Gastroesophageal sphincter (tissue), 3 donors: ENCODE measurements around the gene MRPL17.

Experiments used
- EP300 ChIP-seq: sonication (generic); formaldehyde crosslinking; IDR thresholded peaks from one replicate; pipeline ENCODE4 v1.6.1; 2017; ENCODE audit warnings: antibody characterized with exemption, mild to moderate bottlenecking
- POLR2A ChIP-seq, 2 donors: fragments of 450-650 bp; IDR thresholded peaks; one replicate each; pipeline ENCODE4 v1.6.1; 2017; ENCODE audit warnings: antibody characterized with exemption in 2 of 2, mild to moderate bottlenecking in 2 of 2, moderate library complexity in 1 of 2
- POLR2AphosphoS5 ChIP-seq: sonication (generic); formaldehyde crosslinking; IDR thresholded peaks from one replicate; pipeline ENCODE4 v1.6.1; 2017; ENCODE audit warnings: antibody characterized with exemption
- TF ChIP-seq, protein P1 (sequence below), 4 experiments: fragments of 200-600 bp in 2 of 4; fragments of 450-650 bp in 2 of 4; sonication (generic) in 1 of 4; IDR thresholded peaks; one replicate each; pipeline ENCODE4 v1.5.1; 2017 to 2019; ENCODE audit warnings: antibody characterized with exemption in 4 of 4, mild to moderate bottlenecking in 2 of 4, moderate library complexity in 2 of 4

DNA sequence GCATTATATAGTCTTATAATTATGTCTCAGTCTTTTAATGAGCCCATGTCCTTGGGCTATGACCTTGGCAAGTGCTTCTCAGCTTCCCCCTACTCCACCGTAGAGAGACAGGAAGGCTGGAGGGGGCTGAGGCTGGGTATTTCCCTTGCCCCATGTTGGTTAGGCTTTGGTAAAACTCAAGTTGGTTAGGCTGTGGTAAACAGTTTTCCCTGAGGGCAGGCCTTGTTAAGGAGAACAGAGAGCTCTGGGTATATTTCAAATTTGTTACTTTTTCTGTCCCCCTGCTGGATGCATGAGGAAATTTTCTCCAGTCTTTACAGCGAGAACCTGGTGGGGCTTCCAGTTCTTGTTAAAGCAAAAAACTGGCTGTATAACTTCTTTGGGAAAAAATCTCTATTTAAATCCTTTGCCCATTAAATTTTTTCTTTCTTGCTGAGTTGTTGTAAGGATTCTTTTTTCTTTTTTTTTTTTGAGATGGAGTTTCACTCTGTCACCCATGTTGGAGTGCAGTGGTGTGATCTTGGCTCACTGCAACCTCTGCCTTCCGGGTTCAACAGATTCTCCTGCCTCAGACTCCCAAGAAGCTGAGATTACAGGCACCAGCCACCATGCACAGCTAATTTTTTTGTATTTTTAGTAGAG, 15.3 kb downstream of the MRPL17 start:
- TF ChIP-seq, protein P1, sequence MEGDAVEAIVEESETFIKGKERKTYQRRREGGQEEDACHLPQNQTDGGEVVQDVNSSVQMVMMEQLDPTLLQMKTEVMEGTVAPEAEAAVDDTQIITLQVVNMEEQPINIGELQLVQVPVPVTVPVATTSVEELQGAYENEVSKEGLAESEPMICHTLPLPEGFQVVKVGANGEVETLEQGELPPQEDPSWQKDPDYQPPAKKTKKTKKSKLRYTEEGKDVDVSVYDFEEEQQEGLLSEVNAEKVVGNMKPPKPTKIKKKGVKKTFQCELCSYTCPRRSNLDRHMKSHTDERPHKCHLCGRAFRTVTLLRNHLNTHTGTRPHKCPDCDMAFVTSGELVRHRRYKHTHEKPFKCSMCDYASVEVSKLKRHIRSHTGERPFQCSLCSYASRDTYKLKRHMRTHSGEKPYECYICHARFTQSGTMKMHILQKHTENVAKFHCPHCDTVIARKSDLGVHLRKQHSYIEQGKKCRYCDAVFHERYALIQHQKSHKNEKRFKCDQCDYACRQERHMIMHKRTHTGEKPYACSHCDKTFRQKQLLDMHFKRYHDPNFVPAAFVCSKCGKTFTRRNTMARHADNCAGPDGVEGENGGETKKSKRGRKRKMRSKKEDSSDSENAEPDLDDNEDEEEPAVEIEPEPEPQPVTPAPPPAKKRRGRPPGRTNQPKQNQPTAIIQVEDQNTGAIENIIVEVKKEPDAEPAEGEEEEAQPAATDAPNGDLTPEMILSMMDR (IDR thresholded peaks at IDR 0.05) = peak; percentile 35 to 70 (median 63)
- no peak for TF ChIP-seq POLR2AphosphoS5
- TF ChIP-seq POLR2A (IDR thresholded peaks at IDR 0.05) = no peak
- TF ChIP-seq EP300 = no peak
